ENCODE results near the gene SEH1L.
"Not testable (repeated sequence)": the region's sequence is repeated elsewhere in the genome, so short reads cannot be mapped to it uniquely, and the experiment has no call there.

Gene SEH1L

GRCh38 chr18:12947285-12948049 lies at the start of gene SEH1L:
Gene SEH1L (plus strand): TSS chr18:12948011. CDS start chr18:12948122, 111 bp downstream.
- DNase-seq (ENCODE audit: low read depth, low spot score): peak; percentile 99

- DNase-seq (ENCODE audit: low read depth, low spot score): not testable (repeated sequence)
These were observed 46.6 kb upstream of the SEH1L start for GRCh38 chr18:12901208-12901607.

GRCh38 chr18:12904012-12904516 lies 43.7 kb upstream of the SEH1L start:
- DNase-seq (ENCODE audit: low read depth, low spot score): no peak

- DNase-seq (ENCODE audit: low read depth, low spot score): no peak
These were observed 41.7 kb upstream of the SEH1L start for GRCh38 chr18:12906119-12906518.

GRCh38 chr18:12906773-12907172 lies 41.0 kb upstream of the SEH1L start:
- DNase-seq (ENCODE audit: low read depth, low spot score): no peak

- DNase-seq (ENCODE audit: low read depth, low spot score): no peak
These were observed 40.4 kb upstream of the SEH1L start for GRCh38 chr18:12907258-12907925.

GRCh38 chr18:12908706-12909105 lies 39.1 kb upstream of the SEH1L start:
- DNase-seq (ENCODE audit: low read depth, low spot score): peak; percentile 37

GRCh38 chr18:12911025-12911928 lies 36.5 kb upstream of the SEH1L start:
- peak; percentile 56 for DNase-seq (ENCODE audit: low read depth, low spot score)

- DNase-seq (ENCODE audit: low read depth, low spot score): no peak
These were observed 35.7 kb upstream of the SEH1L start for GRCh38 chr18:12911929-12912703.

GRCh38 chr18:12921178-12921577 lies 26.6 kb upstream of the SEH1L start:
- DNase-seq (ENCODE audit: low read depth, low spot score): no peak

- no peak for DNase-seq (ENCODE audit: low read depth, low spot score)
These were observed 25.5 kb upstream of the SEH1L start for GRCh38 chr18:12922266-12922665.

GRCh38 chr18:12924616-12925015 lies 23.2 kb upstream of the SEH1L start:
- no peak for DNase-seq (ENCODE audit: low read depth, low spot score)

- DNase-seq (ENCODE audit: low read depth, low spot score): no peak
These were observed 19.6 kb upstream of the SEH1L start for GRCh38 chr18:12928206-12928605.

- DNase-seq (ENCODE audit: low read depth, low spot score): no peak
These were observed 19.2 kb upstream of the SEH1L start for GRCh38 chr18:12928641-12929040.

- no peak for DNase-seq (ENCODE audit: low read depth, low spot score)
These were observed 18.2 kb upstream of the SEH1L start for GRCh38 chr18:12929477-12930083.

- no peak for DNase-seq (ENCODE audit: low read depth, low spot score)
These were observed 17.4 kb upstream of the SEH1L start for GRCh38 chr18:12930376-12930775.

GRCh38 chr18:12930908-12931307 lies 16.9 kb upstream of the SEH1L start:
- DNase-seq (ENCODE audit: low read depth, low spot score): no peak

GRCh38 chr18:12933327-12933726 lies 14.5 kb upstream of the SEH1L start:
- DNase-seq (ENCODE audit: low read depth, low spot score): no peak

- DNase-seq (ENCODE audit: low read depth, low spot score): peak; percentile 94
These were observed 13.2 kb upstream of the SEH1L start for GRCh38 chr18:12934454-12935071.

GRCh38 chr18:12939162-12939561 lies 8.6 kb upstream of the SEH1L start:
- DNase-seq (ENCODE audit: low read depth, low spot score): no peak
